Parathyroid adenoma (tissue), 2 donors: ENCODE data around the gene TMA16.

Experiments used
- H2AFZ ChIP-seq: fragments of 300-600 bp; sonication (generic); one replicate; pipeline ENCODE4 v1.7.0; 2017; ENCODE audit warnings: antibody characterized with exemption, mild to moderate bottlenecking
- H3K27ac ChIP-seq: fragments of 300-600 bp; sonication (generic); one replicate; pipeline ENCODE4 v1.7.0; 2017
- H3K27me3 ChIP-seq: fragments of 300-600 bp; sonication (generic); one replicate; pipeline ENCODE4 v1.7.0; 2017; ENCODE audit warnings: low read length; ENCODE audit not compliant: control insufficient read depth, insufficient read depth
- H3K36me3 ChIP-seq: fragments of 300-600 bp; sonication (generic); one replicate; pipeline ENCODE4 v1.7.0; 2017; ENCODE audit warnings: low read length; ENCODE audit not compliant: control insufficient read depth, insufficient read depth
- H3K4me1 ChIP-seq: fragments of 300-600 bp; sonication (generic); one replicate; pipeline ENCODE4 v1.7.0; 2017; ENCODE audit warnings: control low read depth
- H3K4me2 ChIP-seq: fragments of 300-600 bp; sonication (generic); one replicate; pipeline ENCODE4 v1.7.0; 2017; ENCODE audit warnings: low read length
- H3K4me3 ChIP-seq: fragments of 300-600 bp; sonication (generic); one replicate; pipeline ENCODE4 v1.7.0; 2017; ENCODE audit warnings: low read depth, low read length
- H3K79me2 ChIP-seq: fragments of 300-600 bp; sonication (generic); one replicate; pipeline ENCODE4 v1.7.0; 2017; ENCODE audit warnings: control low read depth
- H3K9ac ChIP-seq: fragments of 300-600 bp; sonication (generic); one replicate; pipeline ENCODE4 v1.7.0; 2017; ENCODE audit warnings: mild to moderate bottlenecking
- H3K9me3 ChIP-seq: fragments of 300-600 bp; sonication (generic); one replicate; pipeline ENCODE4 v1.7.0; 2017; ENCODE audit warnings: low read length; ENCODE audit not compliant: control insufficient read depth
- CTCF ChIP-seq: fragments of 300-600 bp; sonication (generic); IDR thresholded peaks from one replicate; pipeline ENCODE4 v1.7.0; 2017; ENCODE audit warnings: antibody characterized with exemption, mild to moderate bottlenecking
- donor health status: primary hyperparathyroidism.

Gene TMA16

GRCh38 chr4:163548481-163549243 is 54.2 kb downstream of the TMA16 start:
- peak; percentile 36 for TF ChIP-seq CTCF
- no peak overlapping the region for H3K4me3 ChIP-seq
- H3K9ac ChIP-seq, result no peak overlapping the region
- no peaks in the 10 kb centered on the region for H3K9me3 ChIP-seq
- H3K27ac ChIP-seq, result no peak overlapping the region
- no peaks in the 10 kb centered on the region for H3K4me1 ChIP-seq
- no peaks in the 10 kb centered on the region for H3K79me2 ChIP-seq
- no peaks in the 10 kb centered on the region for H3K27me3 ChIP-seq
- no peak overlapping the region for H3K4me2 ChIP-seq
- H3K36me3 ChIP-seq, result no peaks in the 10 kb centered on the region
- peak overlapping the region; percentile 43 for H2AFZ ChIP-seq

- TF ChIP-seq CTCF, result no peak
- Histone ChIP-seq H2AFZ (no peak overlapping the region), H3K9ac (no peak overlapping the region)
Measured at GRCh38 chr4:163550869-163551267, 56.4 kb downstream of the TMA16 start.

GRCh38 chr4:163553146-163553545 is 58.7 kb downstream of the TMA16 start:
- no peaks in the 10 kb centered on the region for H3K27me3 ChIP-seq
- H3K4me3 ChIP-seq, result no peak overlapping the region
- H2AFZ ChIP-seq, result no peak overlapping the region
- no peak overlapping the region for H3K9ac ChIP-seq
- no peaks in the 10 kb centered on the region for H3K9me3 ChIP-seq
- no peaks in the 10 kb centered on the region for H3K36me3 ChIP-seq
- no peak for TF ChIP-seq CTCF
- no peak overlapping the region for H3K4me2 ChIP-seq
- no peaks in the 10 kb centered on the region for H3K4me1 ChIP-seq
- H3K79me2 ChIP-seq, result no peaks in the 10 kb centered on the region
- no peak overlapping the region for H3K27ac ChIP-seq

More at GRCh38 chr4:163550869-163551267, 56.4 kb downstream of the TMA16 start:
- no peak overlapping the region for H3K4me2 ChIP-seq
- H3K4me1 ChIP-seq, result no peaks in the 10 kb centered on the region
- no peak overlapping the region for H3K27ac ChIP-seq
- no peaks in the 10 kb centered on the region for H3K27me3 ChIP-seq
- no peaks in the 10 kb centered on the region for H3K36me3 ChIP-seq
- H3K9me3 ChIP-seq, result no peaks in the 10 kb centered on the region
- H3K79me2 ChIP-seq, result no peaks in the 10 kb centered on the region
- H3K4me3 ChIP-seq, result no peak overlapping the region

DNA sequence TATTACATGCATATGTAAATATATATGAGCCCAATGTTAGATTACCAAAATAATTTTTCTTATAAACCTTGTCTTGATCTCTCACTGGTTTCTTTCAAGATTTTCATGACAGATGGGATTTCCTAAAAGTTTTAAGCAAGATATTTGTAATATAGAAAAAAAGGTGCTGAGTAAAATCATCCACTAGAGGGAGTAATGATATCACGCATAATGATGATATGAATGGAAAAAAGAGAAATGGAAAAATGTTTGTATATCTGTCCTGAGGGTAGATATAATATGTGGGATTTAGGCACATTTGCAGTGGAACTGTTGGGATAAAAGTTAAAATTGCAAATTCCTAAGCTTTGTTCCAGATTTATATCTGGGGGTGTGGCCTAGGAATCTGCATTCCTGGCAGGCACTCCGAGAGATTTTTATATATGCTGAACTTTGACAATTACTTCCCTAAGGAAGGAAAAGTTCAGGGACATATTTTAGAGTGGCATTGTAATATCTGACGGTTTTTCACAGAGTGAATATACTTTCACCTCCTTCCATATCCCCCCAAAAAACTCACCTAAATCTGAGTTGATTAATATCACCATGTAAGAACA is 60.5 kb downstream of the TMA16 start:
- H3K27ac ChIP-seq, result no peak overlapping the region
- no peaks in the 10 kb centered on the region for H3K27me3 ChIP-seq
- H3K36me3 ChIP-seq, result no peaks in the 10 kb centered on the region
- no peak overlapping the region for H3K4me2 ChIP-seq
- peak; percentile 47 for TF ChIP-seq CTCF
- H3K4me1 ChIP-seq, result no peaks in the 10 kb centered on the region
- no peaks in the 10 kb centered on the region for H3K9me3 ChIP-seq
- no peak overlapping the region for H2AFZ ChIP-seq
- no peaks in the 10 kb centered on the region for H3K79me2 ChIP-seq
- H3K4me3 ChIP-seq, result no peak overlapping the region
- H3K9ac ChIP-seq, result no peak overlapping the region
